ENCODE measurements around the gene MBD2. TPM values are rescaled to one million over a fixed set of nuclear protein-coding genes. Genes with fewer than 3 reads are reported as not detected.

Gene MBD2
- total RNA-seq, 1 experiment from 2014 or later: 37.0 TPM

- Histone ChIP-seq H3K27ac (ENCODE audit: low read length) (no peak overlapping the region), H3K4me3 (ENCODE audit: low read length) (no peak overlapping the region), H3K9me3 (ENCODE audit: low read length) (no peaks in the 10 kb centered on the region), H3K36me3 (ENCODE audit: low read depth, low read length) (no peaks in the 10 kb centered on the region), H3K9ac (ENCODE audit: low read length) (no peak overlapping the region), H3K4me1 (ENCODE audit: insufficient read depth, low read length) (peaks cover 17% of the 10 kb centered on the region), H4K20me1 (ENCODE audit: low read length) (no peaks in the 10 kb centered on the region), H3F3A (ENCODE audit: low read length, unreplicated experiment) (no peaks in the 10 kb centered on the region), H2AFZ (ENCODE audit: low read length) (no peak overlapping the region), H3K27me3 (ENCODE audit: low read length) (no peaks in the 10 kb centered on the region), H3K4me2 (ENCODE audit: low read length) (no peak overlapping the region), H3K79me2 (ENCODE audit: low read length) (no peaks in the 10 kb centered on the region), H3K9me2 (replicated peaks; ENCODE audit: low read length) (no peaks in the 10 kb centered on the region)
- DNase-seq: no peak
- no TSS peak for BruUV-seq (replicated peaks)
- intact Hi-C loops (cut with micrococcal nuclease): no loop called here
- no peak for ATAC-seq
- ChIA-PET POLR2A (ENCODE audit: unreplicated experiment) (no interaction called here), CTCF (interaction anchor here (0.6 kb wide), 1 partner anchor 46 kb away, joined by 3 read pairs; no protein-coding TSS in a partner anchor)
- no peak for TF ChIP-seq CTCF (conservative IDR thresholded peaks at IDR 0.05; ENCODE audit: low read depth, low read length)
Observed at GRCh38 chr18:54251606-54252390, 27.3 kb upstream of the MBD2 start.

- no TSS peak for BruUV-seq (replicated peaks)
- intact Hi-C loops (cut with micrococcal nuclease): no loop called here
- H3F3A ChIP-seq (ENCODE audit: low read length, unreplicated experiment): no peaks in the 10 kb centered on the region
- H3K9ac ChIP-seq (ENCODE audit: low read length): no peak overlapping the region
- H3K9me3 ChIP-seq (ENCODE audit: low read length): no peaks in the 10 kb centered on the region
- H3K4me1 ChIP-seq (ENCODE audit: insufficient read depth, low read length): peaks cover 17% of the 10 kb centered on the region
- H3K27me3 ChIP-seq (ENCODE audit: low read length): no peaks in the 10 kb centered on the region
- ChIA-PET CTCF (interaction anchor here (0.6 kb wide), 1 partner anchor 47 kb away, joined by 3 read pairs; no protein-coding TSS in a partner anchor), POLR2A (ENCODE audit: unreplicated experiment) (no interaction called here)
- no peak overlapping the region for H2AFZ ChIP-seq (ENCODE audit: low read length)
- no peaks in the 10 kb centered on the region for H3K79me2 ChIP-seq (ENCODE audit: low read length)
- no peak overlapping the region for H3K27ac ChIP-seq (ENCODE audit: low read length)
- TF ChIP-seq EZH2phosphoT487 (IDR thresholded peaks at IDR 0.05; ENCODE audit: borderline replicate concordance, low read length) (no peak), EZH2 (IDR thresholded peaks at IDR 0.05; ENCODE audit: low read length, unreplicated experiment) (no peak), CTCF (conservative IDR thresholded peaks at IDR 0.05; ENCODE audit: low read depth, low read length) (no peak)
- ATAC-seq (no peak), DNase-seq (no peak)
- no peaks in the 10 kb centered on the region for H4K20me1 ChIP-seq (ENCODE audit: low read length)
- no peaks in the 10 kb centered on the region for H3K36me3 ChIP-seq (ENCODE audit: low read depth, low read length)
- H3K9me2 ChIP-seq (replicated peaks; ENCODE audit: low read length): no peaks in the 10 kb centered on the region
- no peak overlapping the region for H3K4me3 ChIP-seq (ENCODE audit: low read length)
- H3K4me2 ChIP-seq (ENCODE audit: low read length): no peak overlapping the region
Observed at GRCh38 chr18:54250846-54251261, 26.4 kb upstream of the MBD2 start.

- H3K4me2 ChIP-seq (ENCODE audit: low read length): no peak overlapping the region
- DNase-seq (no peak), ATAC-seq (no peak)
- H3K27me3 ChIP-seq (ENCODE audit: low read length): no peaks in the 10 kb centered on the region
- CTCF ChIA-PET: no interaction called here
- H3K4me1 ChIP-seq (ENCODE audit: insufficient read depth, low read length): no peaks in the 10 kb centered on the region
- no peaks in the 10 kb centered on the region for H3F3A ChIP-seq (ENCODE audit: low read length, unreplicated experiment)
- BruUV-seq (replicated peaks): no TSS peak
- H3K9me3 ChIP-seq (ENCODE audit: low read length): no peaks in the 10 kb centered on the region
- POLR2A ChIA-PET (ENCODE audit: unreplicated experiment): interaction anchor here (0.5 kb wide), 1 partner anchor 106 kb away, joined by 3 read pairs; no protein-coding TSS in a partner anchor
- TF ChIP-seq EZH2 (IDR thresholded peaks at IDR 0.05; ENCODE audit: low read length, unreplicated experiment) (no peak), CTCF (conservative IDR thresholded peaks at IDR 0.05; ENCODE audit: low read depth, low read length) (no peak), EZH2phosphoT487 (IDR thresholded peaks at IDR 0.05; ENCODE audit: borderline replicate concordance, low read length) (no peak)
- intact Hi-C loops (cut with micrococcal nuclease): no loop called here
- H3K4me3 ChIP-seq (ENCODE audit: low read length): no peak overlapping the region
- H3K27ac ChIP-seq (ENCODE audit: low read length): no peak overlapping the region
- no peaks in the 10 kb centered on the region for H3K79me2 ChIP-seq (ENCODE audit: low read length)
- no peaks in the 10 kb centered on the region for H3K9me2 ChIP-seq (replicated peaks; ENCODE audit: low read length)
- no peak overlapping the region for H3K9ac ChIP-seq (ENCODE audit: low read length)
- 0 out of 2 replicates have a peak overlapping the region, but pooled peaks have one; percentile 18 for H2AFZ ChIP-seq (ENCODE audit: low read length)
- no peaks in the 10 kb centered on the region for H4K20me1 ChIP-seq (ENCODE audit: low read length)
- no peaks in the 10 kb centered on the region for H3K36me3 ChIP-seq (ENCODE audit: low read depth, low read length)
Observed at GRCh38 chr18:54247511-54248175, 23.2 kb upstream of the MBD2 start.
